HepG2 (cell line): ENCODE results near the gene MFSD6.

Experiments
- ARHGAP35 ChIP-seq: sonication (generic); formaldehyde crosslinking; IDR thresholded peaks from 2 replicates; pipeline ENCODE4 v1.9.0; 2022; ENCODE audit warnings: mild to moderate bottlenecking, inconsistent platforms, moderate library complexity, missing genetic modification reagents, borderline replicate concordance
- DNMT3B ChIP-seq: conservative IDR thresholded peaks from 2 replicates; pipeline ENCODE4 v1.6.1; 2016; ENCODE audit warnings: missing biosample characterization, control low read depth
- EZH2 ChIP-seq: conservative IDR thresholded peaks from 2 replicates; pipeline ENCODE4 v1.6.1; 2012; ENCODE audit warnings: mild to moderate bottlenecking, low read depth, low read length, moderate library complexity
- IRF2 ChIP-seq: IDR thresholded peaks from 2 replicates; pipeline ENCODE4 v1.6.1; 2018; ENCODE audit warnings: missing genetic modification reagents, missing compliant biosample characterization
- NCOA1 ChIP-seq: sonication (generic); formaldehyde crosslinking; IDR thresholded peaks from 2 replicates; pipeline ENCODE4 v1.9.0; 2021; ENCODE audit warnings: missing genetic modification reagents
- PTBP1 ChIP-seq: fragments of 200-400 bp; formaldehyde crosslinking; IDR thresholded peaks from 2 replicates; pipeline ENCODE4 v1.6.1; 2018; ENCODE audit warnings: low read length, low read depth; ENCODE audit not compliant: poor library complexity, severe bottlenecking
- SAFB2 ChIP-seq: sonication (generic); formaldehyde crosslinking; IDR thresholded peaks from 2 replicates; pipeline ENCODE4 v1.5.1; 2020; ENCODE audit warnings: missing genetic modification reagents, low read depth, mild to moderate bottlenecking, borderline replicate concordance
- ZNF343 ChIP-seq: sonication (generic); formaldehyde crosslinking; IDR thresholded peaks from 2 replicates; pipeline ENCODE4 v1.4.0; 2020; ENCODE audit warnings: mild to moderate bottlenecking, missing genetic modification reagents
- TF ChIP-seq, protein P1 (sequence below): IDR thresholded peaks from 2 replicates; pipeline ENCODE4 v1.6.1; 2016; ENCODE audit warnings: low read depth, control low read depth
- TF ChIP-seq, protein P2 (sequence below): sonication (generic); formaldehyde crosslinking; IDR thresholded peaks from 2 replicates; pipeline ENCODE4 v1.4.0; 2020; ENCODE audit warnings: missing genetic modification reagents

DNA sequence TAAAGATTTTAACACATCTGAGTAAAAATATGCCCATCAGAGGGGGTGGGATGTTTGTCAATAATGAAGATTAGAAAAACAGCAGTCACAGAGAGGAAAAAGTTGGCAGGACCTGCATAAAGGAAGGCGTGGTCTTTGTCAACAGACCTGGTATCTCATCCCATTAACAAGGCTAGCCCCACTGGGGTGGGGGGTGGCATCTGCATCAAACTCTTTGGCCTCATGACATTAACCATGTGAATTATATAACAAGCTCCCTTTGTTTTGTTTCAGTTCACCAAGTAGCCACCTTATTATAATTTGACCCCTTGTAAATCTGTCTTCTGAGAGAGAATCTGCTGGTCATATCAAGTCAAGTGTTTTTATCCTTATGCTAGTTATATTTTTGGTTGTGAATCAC is 97.5 kb downstream of the MFSD6 start:
- no peak for TF ChIP-seq DNMT3B (CRISPR knock-in tag)
- no peak for TF ChIP-seq NCOA1 (CRISPR knock-in tag)
- no peak for TF ChIP-seq EZH2
- no peak for TF ChIP-seq ARHGAP35 (CRISPR knock-in tag)
- TF ChIP-seq IRF2 (CRISPR knock-in tag): no peak
- TF ChIP-seq PTBP1: no peak
- TF ChIP-seq, protein P1, sequence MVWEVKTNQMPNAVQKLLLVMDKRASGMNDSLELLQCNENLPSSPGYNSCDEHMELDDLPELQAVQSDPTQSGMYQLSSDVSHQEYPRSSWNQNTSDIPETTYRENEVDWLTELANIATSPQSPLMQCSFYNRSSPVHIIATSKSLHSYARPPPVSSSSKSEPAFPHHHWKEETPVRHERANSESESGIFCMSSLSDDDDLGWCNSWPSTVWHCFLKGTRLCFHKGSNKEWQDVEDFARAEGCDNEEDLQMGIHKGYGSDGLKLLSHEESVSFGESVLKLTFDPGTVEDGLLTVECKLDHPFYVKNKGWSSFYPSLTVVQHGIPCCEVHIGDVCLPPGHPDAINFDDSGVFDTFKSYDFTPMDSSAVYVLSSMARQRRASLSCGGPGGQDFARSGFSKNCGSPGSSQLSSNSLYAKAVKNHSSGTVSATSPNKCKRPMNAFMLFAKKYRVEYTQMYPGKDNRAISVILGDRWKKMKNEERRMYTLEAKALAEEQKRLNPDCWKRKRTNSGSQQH: no peak
- no peak for TF ChIP-seq ZNF343 (CRISPR knock-in tag)
- no peak for TF ChIP-seq SAFB2 (CRISPR knock-in tag)
- TF ChIP-seq, protein P2, sequence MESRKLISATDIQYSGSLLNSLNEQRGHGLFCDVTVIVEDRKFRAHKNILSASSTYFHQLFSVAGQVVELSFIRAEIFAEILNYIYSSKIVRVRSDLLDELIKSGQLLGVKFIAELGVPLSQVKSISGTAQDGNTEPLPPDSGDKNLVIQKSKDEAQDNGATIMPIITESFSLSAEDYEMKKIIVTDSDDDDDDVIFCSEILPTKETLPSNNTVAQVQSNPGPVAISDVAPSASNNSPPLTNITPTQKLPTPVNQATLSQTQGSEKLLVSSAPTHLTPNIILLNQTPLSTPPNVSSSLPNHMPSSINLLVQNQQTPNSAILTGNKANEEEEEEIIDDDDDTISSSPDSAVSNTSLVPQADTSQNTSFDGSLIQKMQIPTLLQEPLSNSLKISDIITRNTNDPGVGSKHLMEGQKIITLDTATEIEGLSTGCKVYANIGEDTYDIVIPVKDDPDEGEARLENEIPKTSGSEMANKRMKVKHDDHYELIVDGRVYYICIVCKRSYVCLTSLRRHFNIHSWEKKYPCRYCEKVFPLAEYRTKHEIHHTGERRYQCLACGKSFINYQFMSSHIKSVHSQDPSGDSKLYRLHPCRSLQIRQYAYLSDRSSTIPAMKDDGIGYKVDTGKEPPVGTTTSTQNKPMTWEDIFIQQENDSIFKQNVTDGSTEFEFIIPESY (CRISPR knock-in tag): no peak
